Body of pancreas (tissue), 4 donors: ENCODE measurements around the gene ANKMY1. TPM values are rescaled to one million over a fixed set of nuclear protein-coding genes. Genes with fewer than 3 reads are reported as not detected.

Source experiments
- ATAC-seq: fragments of 150-250 bp; one replicate; pipeline ENCODE4 v1.9.1; 2016
- DNase-seq, 4 donors: peaks; one replicate each; pipeline ENCODE4 v3.0.0-alpha.2; 2019
- H3K27ac ChIP-seq, 4 donors: fragments of 200-600 bp; sonication (generic); 1 replicate in 3 of 4; 2 replicates in 1 of 4; pipeline versions ENCODE4 v1.5.1 to v1.6.1; 2016 to 2019; ENCODE audit warnings: mild to moderate bottlenecking in 1 of 4, mixed read lengths in 1 of 4, moderate library complexity in 1 of 4
- H3K27me3 ChIP-seq, 2 donors: fragments of 200-600 bp; sonication (generic); one replicate each; pipeline ENCODE4 v1.6.0; 2016; ENCODE audit warnings: mild to moderate bottlenecking in 1 of 2
- H3K36me3 ChIP-seq, 2 donors: fragments of 200-600 bp; sonication (generic); replicated peaks in 1 of 2; 2 replicates each; pipeline ENCODE4 v1.5.1; 2016; ENCODE audit warnings: low read depth in 2 of 2; ENCODE audit not compliant: insufficient read depth in 1 of 2
- H3K4me1 ChIP-seq: fragments of 200-600 bp; sonication (generic); one replicate; pipeline ENCODE4 v1.6.0; 2016
- H3K4me3 ChIP-seq, 2 donors: fragments of 200-600 bp; sonication (generic); 1 replicate in 1 of 2; 2 replicates in 1 of 2; pipeline ENCODE4 v1.5.1; 2016 to 2019
- H3K9me3 ChIP-seq, 3 donors: fragments of 200-600 bp; sonication (generic); 1 replicate in 2 of 3; 2 replicates in 1 of 3; pipeline ENCODE4 v1.5.1; 2016
- POLR2A ChIP-seq, 3 donors: fragments of 450-650 bp; IDR thresholded peaks; one replicate each; pipeline ENCODE4 v1.6.1; 2016; ENCODE audit warnings: antibody characterized with exemption in 3 of 3, mild to moderate bottlenecking in 2 of 3
- WGBS, 2 donors: methylation state at CpG; one replicate each; pipeline ENCODE4 v1.1.5; 2017; 5-methylcytosine and 5-hydroxymethylcytosine counted together
- intact Hi-C: fragments of 100-400 bp; cut with DNase I; formaldehyde crosslinking; loops from one replicate; pipeline ENCODE4 v1.15.1; 2023
- total RNA-seq, 2 donors: library from RNA; depleted of rRNA; stranded (reverse); fragments of >200 nt; gene quantifications; one replicate each; pipeline ENCODE4 v1.1.0, GENCODE V29; 2016
- TF ChIP-seq, protein P1 (sequence below), 7 experiments: fragments of 450-650 bp in 4 of 7; fragments of 200-600 bp in 3 of 7; sonication (generic) in 3 of 7; IDR thresholded peaks; one replicate each; pipeline ENCODE4 v1.5.1; 2016 to 2019; ENCODE audit warnings: antibody characterized with exemption in 7 of 7

ANKMY1 gene
- total RNA-seq, 2 donors from 2014 or later, result 17.9 to 26.0 TPM

DNA sequence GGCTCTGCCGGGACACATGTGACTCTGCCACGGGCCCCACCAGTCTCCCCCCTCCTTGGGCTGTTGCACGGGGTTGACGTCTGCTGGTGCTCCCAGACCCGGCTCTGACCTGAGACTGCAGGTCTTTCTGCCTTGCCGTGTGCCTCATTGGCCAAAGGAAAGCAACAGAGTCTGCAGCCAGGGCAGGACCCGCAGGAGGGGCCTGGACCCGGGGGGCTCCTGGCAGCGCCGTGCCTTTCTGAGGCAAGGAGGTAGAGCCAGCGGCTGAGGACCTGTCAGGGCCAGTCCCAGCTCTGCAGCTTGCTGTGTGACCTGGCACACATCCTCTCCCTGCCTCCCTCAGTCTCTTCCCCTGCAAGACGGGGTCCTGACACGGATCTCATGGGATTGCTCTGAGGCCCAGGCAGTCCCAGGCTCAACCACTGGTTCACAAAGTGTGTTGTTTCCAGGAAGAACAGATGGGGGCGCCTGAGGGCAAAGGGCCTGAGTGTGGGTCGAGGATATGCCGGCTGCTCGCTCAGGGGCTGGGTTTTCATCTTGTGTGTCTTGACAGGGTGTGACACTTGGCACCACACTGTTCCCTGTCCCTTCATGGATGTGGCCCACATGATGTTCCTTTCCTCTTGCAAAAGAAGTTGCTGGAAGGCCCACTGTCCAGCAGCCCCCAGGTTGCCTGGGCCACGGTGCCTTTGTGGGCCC lies 37.7 kb upstream of the ANKMY1 start:
- Histone ChIP-seq H3K27ac (no peak overlapping the region), H3K36me3 (peaks cover 0 to 6% of the 10 kb centered on the region in 2 donors), H3K9me3 (no peaks in the 10 kb centered on the region), H3K4me3 (no peak overlapping the region), H3K27me3 (no peaks in the 10 kb centered on the region), H3K4me1 (no peaks in the 10 kb centered on the region)
- intact Hi-C loops, result no loop called here
- DNase-seq (peak in 1 of 4 donors; percentile 51), ATAC-seq (no peak)
- no peak for TF ChIP-seq POLR2A (IDR thresholded peaks at IDR 0.05)
- TF ChIP-seq, protein P1, sequence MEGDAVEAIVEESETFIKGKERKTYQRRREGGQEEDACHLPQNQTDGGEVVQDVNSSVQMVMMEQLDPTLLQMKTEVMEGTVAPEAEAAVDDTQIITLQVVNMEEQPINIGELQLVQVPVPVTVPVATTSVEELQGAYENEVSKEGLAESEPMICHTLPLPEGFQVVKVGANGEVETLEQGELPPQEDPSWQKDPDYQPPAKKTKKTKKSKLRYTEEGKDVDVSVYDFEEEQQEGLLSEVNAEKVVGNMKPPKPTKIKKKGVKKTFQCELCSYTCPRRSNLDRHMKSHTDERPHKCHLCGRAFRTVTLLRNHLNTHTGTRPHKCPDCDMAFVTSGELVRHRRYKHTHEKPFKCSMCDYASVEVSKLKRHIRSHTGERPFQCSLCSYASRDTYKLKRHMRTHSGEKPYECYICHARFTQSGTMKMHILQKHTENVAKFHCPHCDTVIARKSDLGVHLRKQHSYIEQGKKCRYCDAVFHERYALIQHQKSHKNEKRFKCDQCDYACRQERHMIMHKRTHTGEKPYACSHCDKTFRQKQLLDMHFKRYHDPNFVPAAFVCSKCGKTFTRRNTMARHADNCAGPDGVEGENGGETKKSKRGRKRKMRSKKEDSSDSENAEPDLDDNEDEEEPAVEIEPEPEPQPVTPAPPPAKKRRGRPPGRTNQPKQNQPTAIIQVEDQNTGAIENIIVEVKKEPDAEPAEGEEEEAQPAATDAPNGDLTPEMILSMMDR (IDR thresholded peaks at IDR 0.05), result peak in 1 of 7 experiments; percentile 15
- WGBS, 2 donors, result 56% methylated on average over 17 of the region's 18 CpGs; no CpG with 5 or more reads in 1 of the 2 donors

DNA sequence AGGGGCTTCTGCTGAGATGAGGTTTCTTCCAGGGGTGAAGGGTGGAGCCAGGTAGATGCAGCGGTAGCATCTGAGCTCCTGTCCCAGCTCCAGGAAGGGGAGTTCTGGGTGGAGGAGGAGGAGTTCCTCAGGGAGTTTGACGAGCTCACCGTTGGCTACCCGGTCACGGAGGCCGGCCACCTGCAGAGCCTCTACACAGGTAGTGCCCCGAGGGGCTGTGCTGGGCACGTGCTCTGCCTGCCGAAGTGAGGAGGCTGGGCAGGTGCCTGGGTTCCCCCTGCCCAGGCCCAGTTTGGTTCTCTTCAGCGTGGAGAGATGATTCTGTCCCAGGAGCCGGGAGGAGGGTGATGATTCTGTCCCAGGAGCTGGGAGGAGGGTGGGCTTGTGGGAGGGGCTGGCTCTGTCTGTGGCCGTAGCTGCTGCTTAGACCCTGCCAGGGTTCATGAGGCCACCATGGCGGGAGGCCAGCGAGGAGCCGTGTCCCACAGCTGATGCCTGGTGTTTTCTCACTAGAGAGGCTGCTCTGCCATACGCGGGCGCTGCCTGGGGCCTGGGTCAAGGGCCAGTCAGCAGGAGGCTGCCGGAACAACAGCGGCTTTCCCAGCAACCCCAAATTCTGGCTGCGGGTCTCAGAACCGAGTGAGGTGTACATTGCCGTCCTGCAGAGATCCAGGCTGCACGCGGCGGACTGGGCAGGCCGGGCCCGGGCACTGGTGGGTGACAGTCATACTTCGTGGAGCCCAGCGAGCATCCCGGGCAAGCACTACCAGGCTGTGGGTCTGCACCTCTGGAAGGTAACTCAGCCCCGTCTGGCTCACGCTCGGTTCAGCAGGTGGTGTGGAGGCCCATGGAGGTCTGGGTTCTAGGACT lies 37.0 kb upstream of the ANKMY1 start:
- H3K9me3 ChIP-seq, result no peaks in the 10 kb centered on the region
- ATAC-seq (no peak), DNase-seq (no peak)
- H3K36me3 ChIP-seq, result peaks cover 0 to 6% of the 10 kb centered on the region in 2 donors
- intact Hi-C loops, result no loop called here
- no peaks in the 10 kb centered on the region for H3K27me3 ChIP-seq
- TF ChIP-seq, protein P1 (IDR thresholded peaks at IDR 0.05), result no peak
- no peak for TF ChIP-seq POLR2A (IDR thresholded peaks at IDR 0.05)
- H3K27ac ChIP-seq, result no peak overlapping the region
- H3K4me1 ChIP-seq, result no peaks in the 10 kb centered on the region
- WGBS, 2 donors, result 90% methylated on average over 21 of the region's 34 CpGs; no CpG with 5 or more reads in 1 of the 2 donors
- H3K4me3 ChIP-seq, result no peak overlapping the region

DNA sequence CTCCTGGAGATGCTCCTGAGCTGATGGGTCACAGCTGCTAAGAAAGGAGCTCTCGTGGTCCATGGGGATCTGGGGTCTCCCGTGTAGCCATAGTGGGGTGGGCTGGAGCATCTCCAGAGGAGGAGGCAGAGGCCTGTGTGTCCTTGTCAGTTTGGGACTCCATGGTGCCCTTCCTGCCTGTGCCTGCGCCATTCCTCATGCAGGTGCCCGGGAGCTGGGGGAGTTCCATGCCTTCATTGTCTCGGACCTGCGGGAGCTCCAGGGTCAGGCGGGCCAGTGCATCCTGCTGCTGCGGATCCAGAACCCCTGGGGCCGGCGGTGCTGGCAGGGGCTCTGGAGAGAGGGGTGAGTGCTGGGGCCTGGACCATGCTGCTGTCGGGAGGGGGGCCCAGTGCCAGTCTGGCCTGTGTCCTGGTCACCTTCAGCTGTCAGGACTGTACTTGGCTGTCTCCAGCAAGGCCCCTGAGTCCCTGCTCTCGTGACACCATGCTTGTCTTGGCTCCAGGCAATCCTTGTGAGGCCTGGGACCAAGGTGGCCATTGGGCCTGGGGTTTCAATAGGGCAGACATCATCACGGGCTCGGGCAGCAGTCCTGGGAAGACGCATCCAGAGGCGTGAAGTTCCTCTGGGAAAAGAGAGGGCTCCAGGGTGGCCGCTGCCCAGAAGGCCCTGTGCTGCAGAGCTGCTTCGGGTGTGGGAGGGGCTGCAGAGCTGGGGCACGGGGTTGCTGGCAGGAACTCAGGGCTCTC lies 36.1 kb upstream of the ANKMY1 start:
- Histone ChIP-seq H3K4me3 (no peak overlapping the region), H3K9me3 (no peaks in the 10 kb centered on the region), H3K4me1 (no peaks in the 10 kb centered on the region), H3K36me3 (peaks cover 0 to 5% of the 10 kb centered on the region in 2 donors), H3K27ac (no peak overlapping the region), H3K27me3 (no peaks in the 10 kb centered on the region)
- intact Hi-C loops, result no loop called here
- ATAC-seq (no peak), DNase-seq (no peak)
- WGBS, 2 donors, result 83 to 91% methylated on average over 11 to 13 of the region's 19 CpGs
- no peak for TF ChIP-seq POLR2A (IDR thresholded peaks at IDR 0.05)
- TF ChIP-seq, protein P1 (IDR thresholded peaks at IDR 0.05), result no peak

DNA sequence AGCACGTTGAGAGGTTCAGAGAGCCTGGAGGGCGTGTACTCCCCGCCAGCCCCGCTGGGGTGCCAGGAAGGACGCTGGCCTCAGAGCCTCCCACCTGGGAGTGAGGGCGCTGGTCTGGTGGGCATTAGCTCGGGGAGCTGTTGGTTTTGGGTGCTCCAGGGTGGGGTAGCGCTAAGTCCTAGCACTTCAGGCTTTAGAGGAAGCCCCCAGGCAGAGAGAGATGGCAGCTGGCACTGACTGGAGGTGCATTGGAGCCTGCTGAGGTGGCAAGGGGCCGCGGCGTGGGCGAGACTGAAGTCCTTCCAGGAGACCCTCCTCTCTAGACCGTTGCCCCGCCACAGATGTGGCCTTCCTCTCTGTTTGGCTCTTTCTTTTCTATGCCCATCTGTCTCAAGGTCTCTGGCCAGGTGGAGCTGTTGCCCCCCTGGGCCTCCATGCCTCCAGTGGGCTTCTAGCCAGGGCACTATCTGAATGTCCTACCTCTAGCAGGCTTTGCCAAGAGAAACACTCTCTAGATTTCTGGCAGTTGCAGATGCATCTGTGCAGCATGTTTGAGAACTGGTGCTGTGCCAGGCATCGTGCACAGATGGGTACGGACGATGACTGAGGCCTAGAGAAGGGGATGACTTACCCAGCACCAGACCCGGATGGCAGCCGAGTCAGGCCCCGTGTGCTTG lies 35.4 kb upstream of the ANKMY1 start:
- no peaks in the 10 kb centered on the region for H3K27me3 ChIP-seq
- WGBS, 2 donors, result 78 to 86% methylated on average over 14 to 20 of the region's 20 CpGs
- H3K9me3 ChIP-seq, result no peaks in the 10 kb centered on the region
- no peak for ATAC-seq
- peaks cover 0 to under 1% of the 10 kb centered on the region in 2 donors for H3K36me3 ChIP-seq
- H3K27ac ChIP-seq, result no peak overlapping the region
- DNase-seq, result no peak
- intact Hi-C loops, result no loop called here
- peaks cover 4% of the 10 kb centered on the region for H3K4me1 ChIP-seq
- H3K4me3 ChIP-seq, result no peak overlapping the region
- no peak for TF ChIP-seq POLR2A (IDR thresholded peaks at IDR 0.05)
- TF ChIP-seq, protein P1 (IDR thresholded peaks at IDR 0.05), result no peak
